Neural crest cell (in vitro differentiated cells): ENCODE measurements around the gene CEP104. TPM values are rescaled to one million over a fixed set of nuclear protein-coding genes. Genes with fewer than 3 reads are reported as not detected.

Experiments
- DNase-seq: peaks from one replicate; pipeline ENCODE4 v3.0.0; 2021; ENCODE audit warnings: low read depth, mixed read lengths, low spot score
- H3K27ac Mint-ChIP-seq: one replicate; pipeline ENCODE4 v1.8.0; 2021; ENCODE audit warnings: mild to moderate bottlenecking, mixed read lengths; ENCODE audit not compliant: unreplicated experiment
- H3K27me3 Mint-ChIP-seq: 2 replicates; pipeline ENCODE4 v1.8.0; 2021; ENCODE audit warnings: low read depth, mild to moderate bottlenecking, mixed read lengths
- H3K36me3 Mint-ChIP-seq: 2 replicates; pipeline ENCODE4 v1.8.0; 2021; ENCODE audit warnings: low read depth, mild to moderate bottlenecking, mixed read lengths
- H3K4me1 Mint-ChIP-seq: 2 replicates; pipeline ENCODE4 v1.8.0; 2021; ENCODE audit warnings: mixed read lengths
- H3K4me3 Mint-ChIP-seq: one replicate; pipeline ENCODE4 v1.8.0; 2021; ENCODE audit warnings: mild to moderate bottlenecking, mixed read lengths
- H3K9me3 Mint-ChIP-seq: 2 replicates; pipeline ENCODE4 v1.8.0; 2021; ENCODE audit warnings: mixed read lengths
- CTCF ChIP-seq: fragments of 200-600 bp; sonication (generic); conservative IDR thresholded peaks from 2 replicates; pipeline ENCODE4 v1.5.0; 2021; ENCODE audit warnings: antibody characterized with exemption, mild to moderate bottlenecking
- total RNA-seq: library from RNA; stranded (reverse); gene quantifications from 2 replicates; pipeline ENCODE4 v1.2.1, GENCODE V29; 2021

The CEP104 gene
- total RNA-seq, 1 donor from 2014 or later = 36.2 TPM

- no peak for TF ChIP-seq CTCF
- no peak overlapping the region for H3K27ac Mint-ChIP-seq
- DNase-seq = no peak
- peaks cover 3% of the 10 kb centered on the region for H3K27me3 Mint-ChIP-seq
- H3K36me3 Mint-ChIP-seq = no peaks in the 10 kb centered on the region
- H3K9me3 Mint-ChIP-seq = no peaks in the 10 kb centered on the region
- H3K4me3 Mint-ChIP-seq = peak overlapping the region; percentile 41
- H3K4me1 Mint-ChIP-seq = peaks cover 20% of the 10 kb centered on the region
Measured at GRCh38 chr1:3904006-3904842, 47.2 kb upstream of the CEP104 start.

- no peak for TF ChIP-seq CTCF
- peaks cover 25% of the 10 kb centered on the region for H3K4me1 Mint-ChIP-seq
- peaks cover 3% of the 10 kb centered on the region for H3K27me3 Mint-ChIP-seq
- H3K27ac Mint-ChIP-seq = no peak overlapping the region
- H3K9me3 Mint-ChIP-seq = no peaks in the 10 kb centered on the region
- DNase-seq = no peak
- H3K4me3 Mint-ChIP-seq = peak overlapping the region; percentile 41
- peaks cover 2% of the 10 kb centered on the region for H3K36me3 Mint-ChIP-seq
Measured at GRCh38 chr1:3903141-3904005, 46.4 kb upstream of the CEP104 start.

GRCh38 chr1:3902571-3903091, 45.6 kb upstream of the CEP104 start:
- TF ChIP-seq CTCF = no peak
- Mint-ChIP-seq H3K27ac (no peak overlapping the region), H3K9me3 (no peaks in the 10 kb centered on the region), H3K4me3 (peak overlapping the region; percentile 21), H3K36me3 (peaks cover 4% of the 10 kb centered on the region), H3K27me3 (peaks cover 3% of the 10 kb centered on the region), H3K4me1 (peaks cover 28% of the 10 kb centered on the region)
- DNase-seq = no peak

GRCh38 chr1:3902111-3902511, 45.1 kb upstream of the CEP104 start:
- H3K27me3 Mint-ChIP-seq = peaks cover 3% of the 10 kb centered on the region
- H3K27ac Mint-ChIP-seq = no peak overlapping the region
- DNase-seq = no peak
- TF ChIP-seq CTCF = no peak
- no peaks in the 10 kb centered on the region for H3K9me3 Mint-ChIP-seq
- H3K36me3 Mint-ChIP-seq = peaks cover 4% of the 10 kb centered on the region
- H3K4me1 Mint-ChIP-seq = peaks cover 31% of the 10 kb centered on the region
- peak overlapping the region; percentile 21 for H3K4me3 Mint-ChIP-seq

- peaks cover 32% of the 10 kb centered on the region for H3K4me1 Mint-ChIP-seq
- H3K4me3 Mint-ChIP-seq = peak overlapping the region; percentile 99
- peak; percentile 20 for TF ChIP-seq CTCF
- peaks cover 4% of the 10 kb centered on the region for H3K36me3 Mint-ChIP-seq
- H3K9me3 Mint-ChIP-seq = no peaks in the 10 kb centered on the region
- H3K27me3 Mint-ChIP-seq = peaks cover 3% of the 10 kb centered on the region
- peak; percentile 95 for DNase-seq
- H3K27ac Mint-ChIP-seq = peak overlapping the region; percentile 99
Measured at GRCh38 chr1:3900969-3901529, 44.0 kb upstream of the CEP104 start.
